HG03064 (cell line): ENCODE data around the gene GJC2.
"Not testable (repeated sequence)": the region's sequence is repeated elsewhere in the genome, so short reads cannot be mapped to it uniquely, and the experiment has no call there.

ENCODE experiments used
- ATAC-seq: cut with Tn5 transposase; IDR thresholded peaks from one replicate; pipeline ENCODE4 v1.9.1; 2021; ENCODE audit warnings: low read depth; ENCODE audit not compliant: unreplicated experiment

Gene GJC2

DNA sequence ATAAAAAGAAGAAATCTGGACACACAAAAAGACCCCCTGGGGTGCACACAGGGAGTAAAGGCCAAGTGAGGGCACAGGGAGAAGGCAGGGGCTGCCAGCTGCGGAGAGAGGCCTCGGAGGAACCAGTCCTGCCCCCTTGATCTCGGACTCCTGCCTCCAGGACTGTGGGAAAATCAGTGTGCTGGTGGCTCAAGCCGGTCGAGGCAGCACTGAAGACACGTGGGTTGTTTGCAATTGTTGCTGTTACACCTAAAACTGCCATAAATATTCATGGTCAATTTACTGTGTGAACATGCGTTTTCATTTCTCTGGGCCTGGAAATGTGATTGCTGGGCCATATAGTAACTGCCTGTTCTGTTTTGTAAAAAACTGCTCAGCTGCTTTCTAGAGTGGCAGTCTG, 34.4 kb downstream of the GJC2 start:
- no peak for ATAC-seq

DNA sequence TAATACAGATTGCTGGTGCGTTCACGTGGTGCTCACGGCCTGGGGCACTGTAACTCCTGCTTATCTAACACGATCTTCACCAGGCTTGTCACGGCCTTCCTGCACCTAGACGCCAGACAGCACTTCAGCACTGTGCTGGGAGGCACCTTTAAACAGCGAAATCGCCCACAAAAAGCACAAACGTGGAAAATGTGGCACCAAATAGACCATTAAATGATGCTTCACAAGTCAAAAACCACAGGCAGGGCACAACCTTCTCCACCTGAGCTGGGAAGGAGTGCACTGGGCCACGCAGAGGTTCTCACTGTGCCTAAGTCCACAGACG, 35.9 kb downstream of the GJC2 start:
- ATAC-seq, result no peak

DNA sequence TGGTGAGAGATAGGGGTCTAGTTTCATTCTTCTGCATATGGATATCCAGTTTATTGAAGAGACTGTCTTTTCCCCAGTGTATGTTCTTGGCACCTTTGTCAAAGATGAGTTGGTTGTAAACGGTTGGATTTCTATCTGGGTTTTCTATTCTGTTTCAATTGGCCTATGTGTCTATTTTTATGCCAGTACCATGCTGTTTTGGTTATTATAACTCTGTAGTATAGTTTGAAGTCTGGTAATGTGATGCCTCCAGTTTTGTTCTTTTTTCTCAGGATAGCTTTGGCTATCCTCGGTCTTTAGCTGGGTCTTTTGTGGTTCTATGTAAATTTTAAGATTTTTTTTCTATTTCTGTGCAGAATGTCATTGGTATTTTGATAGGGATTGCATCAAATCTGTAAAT, 38.5 kb downstream of the GJC2 start:
- not testable (repeated sequence) for ATAC-seq

DNA sequence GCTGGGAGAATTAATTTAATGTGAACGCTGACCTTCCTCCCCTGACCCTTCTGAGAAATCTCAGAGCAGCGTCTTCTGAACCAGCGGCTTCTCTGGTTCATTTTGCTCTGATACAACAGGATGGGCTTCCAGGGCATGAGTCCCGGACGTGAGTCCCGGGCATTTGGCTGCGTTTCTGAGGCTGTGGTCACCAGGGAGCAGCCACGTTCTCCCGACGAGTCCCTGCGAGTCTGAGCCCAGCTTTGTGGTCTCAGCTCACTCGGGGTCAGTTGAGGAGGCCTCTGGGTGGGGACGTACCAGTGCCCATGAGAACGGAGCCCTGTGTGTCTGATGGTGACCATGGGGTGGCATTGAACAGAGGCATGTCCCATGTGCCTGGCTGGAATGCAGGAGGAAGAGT, 40.5 kb downstream of the GJC2 start:
- no peak for ATAC-seq

DNA sequence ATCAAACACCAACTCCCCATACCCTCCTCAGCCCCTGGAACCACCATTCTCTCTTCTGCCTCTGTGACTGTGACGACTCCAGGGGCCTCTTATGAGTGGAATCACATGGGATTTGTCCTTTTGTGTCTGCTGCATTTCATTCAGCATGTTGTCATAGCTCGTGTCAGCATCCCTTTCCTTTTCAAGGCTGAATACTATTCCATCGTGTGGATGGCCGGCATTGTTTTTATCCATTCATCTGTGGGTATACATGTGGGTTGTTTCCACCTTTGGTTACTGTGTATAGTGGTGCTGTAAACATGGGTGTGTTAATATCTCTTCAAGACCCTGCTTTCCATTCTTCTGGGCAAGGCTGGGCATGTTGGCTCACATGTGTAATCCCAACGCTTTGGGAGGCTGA, 41.0 kb downstream of the GJC2 start:
- no peak for ATAC-seq

DNA sequence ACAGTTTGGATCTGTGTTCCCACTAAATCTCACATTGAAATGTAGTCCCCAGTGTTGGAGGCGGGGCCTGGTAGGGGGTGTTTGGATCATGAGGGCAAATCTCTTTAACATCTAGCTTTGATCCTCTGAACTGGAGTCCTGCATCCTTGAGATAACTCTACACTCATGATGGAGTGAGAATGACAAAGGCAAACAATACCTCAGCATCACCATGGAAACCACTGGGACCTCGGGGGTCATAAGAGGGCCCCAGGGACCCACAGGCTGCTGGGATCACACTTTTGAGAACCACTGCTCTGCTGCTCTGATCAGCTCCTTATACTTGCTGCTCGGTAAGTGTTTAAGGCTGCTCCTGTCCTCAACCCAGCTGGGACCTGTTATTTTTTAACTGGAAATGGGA, 44.7 kb downstream of the GJC2 start:
- ATAC-seq, result no peak

DNA sequence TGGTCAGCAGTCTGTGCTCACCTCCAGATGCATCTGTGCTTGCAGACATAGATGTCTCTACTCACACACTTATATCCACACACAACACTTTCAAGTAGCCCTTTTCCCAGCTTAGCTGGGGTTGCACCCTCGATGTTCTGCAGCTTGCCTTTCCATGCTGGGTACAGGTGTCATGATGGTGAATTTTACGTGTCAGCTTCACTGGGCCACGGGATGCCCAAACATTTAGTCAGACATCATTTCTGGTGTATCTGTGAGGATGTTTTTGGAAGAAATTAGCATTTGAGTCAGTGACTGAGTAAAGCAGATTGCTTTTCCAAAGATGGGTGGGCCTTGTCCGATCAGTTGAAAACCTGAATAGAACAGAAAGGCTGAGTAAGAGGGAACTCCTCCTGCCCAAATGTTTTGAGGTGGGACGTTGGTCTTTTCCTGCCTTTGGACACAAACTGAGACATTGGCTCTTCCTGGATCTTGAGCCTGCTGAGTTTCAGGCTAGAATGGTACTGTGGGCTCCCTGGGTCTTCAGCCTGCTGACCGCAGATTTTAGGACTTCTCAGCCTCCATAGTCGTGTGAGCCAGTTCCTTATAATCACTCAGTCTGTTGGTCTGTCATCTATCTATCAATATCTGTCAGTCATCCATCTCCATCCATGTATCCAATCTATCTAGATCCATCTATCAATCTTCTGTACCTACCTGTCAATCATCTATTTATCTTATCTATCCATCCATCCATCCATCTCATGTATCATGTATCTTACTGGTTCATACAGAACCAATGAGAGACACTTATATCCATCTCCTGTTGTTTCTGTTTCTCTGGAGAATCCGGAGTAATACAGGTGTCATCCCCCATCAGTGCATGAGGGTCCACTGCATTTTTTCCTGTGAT, 45.4 kb downstream of the GJC2 start:
- ATAC-seq, result no peak

DNA sequence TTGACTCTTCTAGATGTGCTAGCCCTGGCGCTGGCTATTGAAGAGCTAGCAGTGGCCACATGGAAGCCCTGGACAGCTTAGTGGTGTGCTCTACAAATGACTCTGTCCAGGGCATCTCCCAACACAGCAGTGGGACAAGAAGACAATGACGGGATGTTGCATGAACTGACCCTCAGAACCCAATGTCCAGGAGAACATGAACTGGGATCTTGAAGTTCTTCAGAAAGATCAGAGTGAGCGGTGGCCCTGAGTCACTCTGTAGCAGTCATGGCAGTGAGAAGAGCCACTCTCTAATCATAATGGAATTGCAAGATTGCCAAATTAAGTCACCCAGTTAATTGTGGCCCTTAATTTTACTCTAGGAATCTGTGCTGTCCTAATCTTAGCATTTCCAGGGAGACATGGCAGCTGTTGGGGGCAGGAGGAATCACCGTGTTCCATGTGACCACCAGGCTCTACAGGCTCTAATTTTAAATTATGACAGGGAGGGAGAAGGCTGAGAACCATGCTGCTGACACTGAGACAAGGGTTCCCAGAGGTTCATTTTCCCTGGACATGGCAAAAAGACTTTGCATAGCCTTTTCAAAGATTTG, 47.9 kb downstream of the GJC2 start:
- no peak for ATAC-seq

DNA sequence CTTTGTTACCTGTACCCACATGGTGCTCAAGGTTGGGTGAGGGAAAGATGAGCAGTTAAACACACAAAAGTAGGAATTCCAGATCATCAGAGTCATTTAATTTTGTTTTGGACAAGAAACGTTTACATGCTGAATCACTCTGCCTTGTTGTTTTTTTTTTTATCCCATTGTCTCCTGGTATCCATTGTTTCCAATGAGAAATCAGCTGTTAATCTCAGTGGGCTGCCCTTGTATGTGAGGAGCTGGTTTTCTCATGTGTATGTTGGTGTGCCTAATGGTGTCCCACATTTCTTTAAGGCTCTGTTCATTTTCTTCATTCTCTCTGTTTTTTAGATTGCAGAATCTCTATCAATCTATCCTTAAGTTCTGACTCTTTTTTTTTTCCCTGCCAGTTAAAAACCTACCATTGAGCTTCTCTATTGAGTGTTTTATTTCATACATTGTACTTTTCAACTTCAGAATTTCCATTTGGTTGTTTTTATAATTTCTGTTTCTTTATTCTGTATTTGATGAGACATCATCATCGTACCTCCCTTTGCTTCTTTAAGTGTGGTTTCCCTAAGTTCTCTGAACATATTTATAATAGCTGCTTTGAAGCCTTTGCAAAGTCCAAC, 49.4 kb downstream of the GJC2 start:
- ATAC-seq, result no peak

DNA sequence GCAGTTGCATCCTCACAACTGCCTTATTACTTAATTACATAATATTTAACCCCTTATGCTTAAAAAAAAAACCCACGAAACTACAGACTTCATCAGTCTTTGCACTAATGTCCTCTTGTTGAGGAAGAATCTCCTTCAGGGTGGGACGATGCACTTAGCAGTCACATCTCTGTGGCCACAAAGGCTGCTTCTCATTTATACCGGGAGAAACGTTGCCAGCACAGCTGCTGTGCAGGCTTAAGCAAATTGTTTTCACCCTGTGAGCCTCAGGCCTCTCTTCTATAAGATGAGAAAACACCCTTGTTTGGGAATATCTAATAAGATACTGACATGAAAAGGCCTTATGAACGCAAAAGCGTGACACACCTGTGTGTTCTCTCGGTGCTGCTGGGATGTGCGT, 55.2 kb downstream of the GJC2 start:
- ATAC-seq, result no peak

DNA sequence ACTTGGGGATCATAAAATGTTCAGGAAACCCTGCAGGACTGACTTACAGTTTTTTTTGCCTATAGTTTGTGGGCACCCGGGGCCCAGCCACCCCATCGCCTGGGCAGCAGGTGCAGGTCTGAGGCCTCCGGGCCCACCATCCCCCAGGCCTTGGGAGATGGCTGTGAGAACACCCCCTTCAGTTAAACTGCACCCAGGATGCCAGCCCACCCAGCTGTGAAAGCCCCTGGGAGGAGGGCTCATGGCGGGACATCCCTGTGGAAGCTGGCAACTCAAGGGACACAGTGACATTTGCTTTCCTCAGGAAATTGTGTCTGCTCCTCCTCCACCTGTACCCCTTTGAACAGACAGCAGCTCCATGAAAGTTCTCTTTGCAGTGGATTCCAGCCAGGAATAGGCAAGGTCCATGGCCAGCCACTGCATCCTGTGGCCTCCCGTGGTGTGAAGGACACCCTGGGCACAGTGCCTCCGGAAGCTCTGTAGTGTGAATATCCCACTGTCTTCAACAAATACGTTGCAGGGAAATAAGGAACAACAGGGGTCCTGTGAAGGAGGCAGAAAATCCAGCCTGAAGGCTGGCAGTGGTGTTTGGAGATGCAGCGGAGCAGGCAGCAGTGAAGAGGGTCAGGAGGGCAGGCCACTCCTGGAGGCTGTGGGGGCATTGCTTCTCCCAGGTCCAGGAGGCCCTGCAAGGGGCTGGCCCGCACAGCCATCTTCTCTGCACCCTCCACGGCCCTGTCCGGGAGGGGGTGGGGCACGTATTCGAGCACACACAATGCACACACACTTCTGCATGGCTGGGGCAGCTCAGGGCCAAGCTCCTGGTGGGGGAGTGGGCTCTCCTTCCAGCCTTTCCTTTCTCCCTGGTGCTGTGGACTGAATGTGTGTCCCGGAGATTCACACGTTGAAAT, 56.1 kb downstream of the GJC2 start:
- ATAC-seq, result no peak

DNA sequence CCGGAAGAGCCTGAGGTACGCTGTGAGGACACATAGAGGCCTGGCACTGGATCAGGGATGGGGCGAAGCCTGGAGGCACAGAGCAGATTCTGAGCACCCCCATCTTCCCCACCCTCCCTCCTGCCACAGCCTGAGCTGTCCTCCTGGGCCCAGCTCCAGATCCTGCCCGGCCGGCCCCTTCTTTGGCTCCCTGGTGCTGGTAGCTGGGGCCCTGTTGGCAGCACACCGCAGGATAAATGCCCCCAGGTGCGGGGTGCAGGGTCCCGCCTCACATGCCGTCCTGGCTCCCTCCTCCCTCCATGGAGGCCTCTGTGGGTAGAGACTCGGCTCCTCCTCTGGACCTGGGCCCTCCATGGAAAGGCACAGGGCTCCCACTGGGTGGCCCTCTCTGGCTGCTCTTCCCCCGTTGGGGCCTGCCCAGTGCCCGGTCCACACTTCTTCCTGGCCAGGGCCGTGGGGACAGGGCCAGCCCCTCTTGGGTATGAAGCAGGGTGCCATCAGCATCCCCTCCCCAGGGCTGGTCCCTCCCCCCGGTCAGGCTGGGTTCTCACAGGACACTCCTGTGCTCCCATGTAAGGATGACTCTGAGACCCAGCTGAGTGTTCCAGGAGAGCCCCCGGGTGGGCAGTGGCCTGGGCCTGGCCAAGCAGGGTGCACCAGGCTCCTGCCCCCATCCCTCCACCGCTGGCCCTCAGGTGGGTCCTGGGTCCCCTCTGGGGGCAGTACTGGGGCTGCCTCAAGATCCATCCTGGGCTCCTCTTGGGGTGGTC, 57.0 kb downstream of the GJC2 start:
- no peak for ATAC-seq

DNA sequence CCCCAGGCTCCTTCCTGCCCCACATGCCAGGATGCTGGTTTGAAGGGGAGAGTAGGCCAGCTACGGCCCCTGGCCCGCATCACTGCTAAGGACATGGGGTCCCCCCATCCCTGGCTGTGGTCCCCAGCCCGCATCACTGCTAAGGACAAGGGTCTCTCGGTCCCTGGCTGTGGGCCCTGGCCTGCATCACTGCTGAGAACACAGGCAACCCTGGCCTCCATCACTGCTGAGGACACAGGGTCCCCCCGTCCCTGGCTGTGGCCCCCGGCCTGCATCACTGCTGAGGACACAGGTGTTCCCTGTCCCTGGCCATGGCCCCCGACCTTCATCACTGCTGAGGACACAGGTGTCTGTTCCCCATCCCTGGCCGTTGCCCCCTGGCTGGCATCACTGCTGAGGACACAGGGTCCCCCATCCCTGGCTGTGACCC, 57.7 kb downstream of the GJC2 start:
- no peak for ATAC-seq

DNA sequence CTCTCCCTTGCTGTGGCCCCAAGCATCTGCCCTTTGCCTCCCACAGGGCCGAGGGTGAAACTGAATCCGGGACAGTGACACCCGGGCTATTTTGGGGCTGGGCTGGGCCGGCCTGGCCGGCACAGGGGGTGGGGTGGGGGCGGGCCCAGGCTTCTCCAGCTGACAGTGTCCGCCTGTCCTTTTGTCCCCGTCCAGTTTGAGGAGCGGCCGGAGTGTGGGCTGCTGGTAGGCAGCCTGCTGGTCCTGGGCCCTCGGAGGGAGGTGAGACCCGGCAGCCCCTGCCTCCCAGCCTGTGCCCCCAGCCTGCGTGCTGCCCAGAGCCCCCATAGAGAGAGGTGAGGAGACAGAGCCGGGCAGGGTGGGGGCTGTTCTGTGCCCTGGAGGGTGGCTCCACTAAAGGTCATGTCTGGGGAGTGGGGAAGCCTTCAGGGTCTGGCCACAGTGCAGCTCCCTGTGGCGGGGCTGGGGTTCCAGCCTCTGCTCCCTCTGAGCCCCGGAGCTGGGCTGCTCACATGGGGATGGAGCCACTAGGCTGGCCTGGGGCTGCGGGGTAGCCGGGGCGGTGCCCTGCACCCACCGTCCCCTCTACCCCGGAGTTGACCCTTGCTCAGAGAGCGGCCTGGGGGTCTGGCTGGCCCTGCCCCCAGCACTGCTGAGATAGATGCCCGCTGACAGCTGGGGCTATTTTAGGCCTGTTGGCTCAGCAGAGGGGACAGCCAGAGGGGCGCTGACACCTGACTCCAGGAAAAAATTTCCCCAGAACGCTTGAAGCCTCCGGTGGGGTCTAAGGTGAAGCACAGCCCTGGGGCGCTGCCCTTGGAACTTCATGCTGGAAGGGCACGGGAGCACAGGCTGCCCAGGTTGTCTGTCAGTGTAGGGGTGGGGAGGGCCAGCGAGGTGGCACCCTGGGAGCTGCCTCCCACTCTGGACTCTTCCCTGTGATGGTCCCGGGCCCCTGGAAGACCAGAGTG, 58.4 kb downstream of the GJC2 start, which contains the start of gene OBSCN:
OBSCN (plus strand) TSS at position 194 of the 971 bp plus-strand sequence. CDS start 3,740 bp downstream, outside the sequence.
- no peak for ATAC-seq

DNA sequence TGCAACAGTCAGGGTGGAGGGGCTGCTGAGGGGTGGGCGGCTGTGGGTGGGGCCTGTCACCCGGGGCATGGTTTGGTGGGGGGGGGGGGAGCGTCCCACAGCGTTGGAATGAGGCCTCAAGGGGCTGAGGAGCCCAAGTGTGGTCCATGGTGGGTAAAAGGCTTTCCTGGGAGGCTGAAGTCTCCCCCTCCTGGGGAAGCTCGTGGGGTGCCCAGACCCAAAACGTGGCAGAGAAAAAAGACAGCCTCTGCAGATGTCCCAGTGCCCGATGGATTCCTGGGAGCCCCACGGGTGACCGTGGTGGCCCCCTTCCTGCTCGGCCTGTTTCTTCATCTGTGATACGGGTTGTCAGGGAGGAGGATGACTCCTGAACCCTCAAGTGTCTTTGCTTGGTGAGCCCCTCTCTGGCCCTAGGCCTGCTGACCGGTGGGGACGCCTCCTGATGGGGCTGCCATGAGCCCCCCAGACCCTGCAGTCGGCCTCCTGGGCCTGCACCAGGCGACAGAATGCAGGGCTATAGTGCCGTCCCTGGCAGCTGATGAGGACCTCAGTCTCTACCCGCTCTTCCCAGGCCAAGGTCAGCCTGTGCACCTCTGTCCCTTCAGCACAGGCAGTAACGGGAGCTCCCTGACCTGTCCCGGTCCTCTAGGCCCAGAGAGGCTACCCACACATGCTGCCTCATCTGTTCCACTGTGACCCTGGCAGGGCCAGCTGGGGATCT, 59.3 kb downstream of the GJC2 start:
- ATAC-seq, result no peak
